Measurements from ENCODE around the gene AATK.

DNA sequence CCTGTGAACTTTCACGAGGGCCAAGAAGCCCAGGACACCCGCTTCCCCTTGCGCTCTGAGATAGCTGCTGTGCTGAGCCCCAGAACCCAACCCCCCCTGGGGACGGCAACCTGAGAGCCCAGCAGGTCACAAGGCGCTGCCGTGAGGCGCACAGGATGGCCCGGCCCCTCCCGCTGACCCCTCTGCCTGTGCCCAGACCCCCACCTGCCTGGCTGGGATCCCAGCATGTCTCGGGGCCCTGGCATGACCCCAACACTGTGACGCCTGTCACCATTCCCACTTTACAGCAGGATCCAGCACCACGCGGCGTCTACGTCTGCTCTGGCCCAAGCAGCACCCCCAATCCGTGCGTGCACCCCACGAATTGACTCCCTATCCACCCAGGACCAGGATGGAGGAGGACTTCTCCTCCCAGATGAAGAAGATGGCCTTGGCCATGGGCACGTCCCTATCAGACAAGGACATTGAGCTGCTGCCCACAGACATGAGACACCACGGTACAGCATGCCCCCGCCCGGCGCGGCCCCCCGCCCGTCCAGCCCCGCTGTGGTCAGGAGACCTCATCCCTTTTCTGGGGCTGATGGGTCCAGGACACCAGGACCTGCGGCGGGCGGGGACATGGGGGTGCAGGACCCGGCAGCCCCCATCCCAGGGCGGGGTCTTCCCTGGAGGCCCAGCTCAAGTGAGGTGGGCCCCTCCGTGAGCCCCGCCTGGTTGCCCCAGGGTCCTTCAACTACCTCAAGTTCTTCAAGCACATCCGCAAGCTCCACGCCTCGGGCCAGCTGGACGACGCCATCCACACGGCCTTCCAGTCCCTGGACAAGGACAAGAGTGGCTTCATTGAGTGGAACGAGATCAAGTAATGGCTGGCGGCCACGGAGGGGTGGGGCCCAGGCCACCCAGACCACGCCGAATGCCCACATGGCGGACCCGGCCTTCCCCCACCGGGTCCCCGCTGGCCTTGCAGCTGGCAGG lies 15.1 kb upstream of the AATK start:
- TF ChIP-seq ZC3H10 (CRISPR knock-in tag; IDR thresholded peaks at IDR 0.05) = no peak
- no peak for TF ChIP-seq PATZ1 (CRISPR knock-in tag; IDR thresholded peaks at IDR 0.05; ENCODE audit: borderline replicate concordance)
- no peak for TF ChIP-seq ZNF565 (CRISPR knock-in tag; conservative IDR thresholded peaks at IDR 0.05; ENCODE audit: low read depth)
- TF ChIP-seq RARB (CRISPR knock-in tag; IDR thresholded peaks at IDR 0.05) = no peak
- TF ChIP-seq TSHZ2 (CRISPR knock-in tag; IDR thresholded peaks at IDR 0.05) = no peak
- TF ChIP-seq, protein P1, sequence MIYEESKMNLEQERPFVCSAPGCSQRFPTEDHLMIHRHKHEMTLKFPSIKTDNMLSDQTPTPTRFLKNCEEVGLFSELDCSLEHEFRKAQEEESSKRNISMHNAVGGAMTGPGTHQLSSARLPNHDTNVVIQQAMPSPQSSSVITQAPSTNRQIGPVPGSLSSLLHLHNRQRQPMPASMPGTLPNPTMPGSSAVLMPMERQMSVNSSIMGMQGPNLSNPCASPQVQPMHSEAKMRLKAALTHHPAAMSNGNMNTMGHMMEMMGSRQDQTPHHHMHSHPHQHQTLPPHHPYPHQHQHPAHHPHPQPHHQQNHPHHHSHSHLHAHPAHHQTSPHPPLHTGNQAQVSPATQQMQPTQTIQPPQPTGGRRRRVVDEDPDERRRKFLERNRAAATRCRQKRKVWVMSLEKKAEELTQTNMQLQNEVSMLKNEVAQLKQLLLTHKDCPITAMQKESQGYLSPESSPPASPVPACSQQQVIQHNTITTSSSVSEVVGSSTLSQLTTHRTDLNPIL (CRISPR knock-in tag; IDR thresholded peaks at IDR 0.05; ENCODE audit: low read depth) = no peak
- no peak for TF ChIP-seq ISL1 (CRISPR knock-in tag; IDR thresholded peaks at IDR 0.05)
- no peak for TF ChIP-seq ARNTL (CRISPR knock-in tag; IDR thresholded peaks at IDR 0.05; ENCODE audit: borderline replicate concordance, low read depth)

Measured in SK-N-SH treated with all-trans-retinoic acid at 6 μM for 48 hours (cell line).